ENCODE results near the gene HIVEP3.

Gene HIVEP3

GRCh38 chr1:41664861-41665640 lies 253.7 kb downstream of the HIVEP3 start:
- no peaks in the 10 kb centered on the region for H3K27me3 Mint-ChIP-seq (ENCODE audit: low read depth)
- H3K36me3 Mint-ChIP-seq (ENCODE audit: low read depth), result no peaks in the 10 kb centered on the region
- H3K4me1 Mint-ChIP-seq (ENCODE audit: low read depth), result peaks cover 72% of the 10 kb centered on the region
- no peak overlapping the region for H3K4me3 Mint-ChIP-seq
- H3K27ac Mint-ChIP-seq, result peak overlapping the region; percentile 51
- no peak for DNase-seq (ENCODE audit: low spot score)
- no peaks in the 10 kb centered on the region for H3K9me3 Mint-ChIP-seq

DNA sequence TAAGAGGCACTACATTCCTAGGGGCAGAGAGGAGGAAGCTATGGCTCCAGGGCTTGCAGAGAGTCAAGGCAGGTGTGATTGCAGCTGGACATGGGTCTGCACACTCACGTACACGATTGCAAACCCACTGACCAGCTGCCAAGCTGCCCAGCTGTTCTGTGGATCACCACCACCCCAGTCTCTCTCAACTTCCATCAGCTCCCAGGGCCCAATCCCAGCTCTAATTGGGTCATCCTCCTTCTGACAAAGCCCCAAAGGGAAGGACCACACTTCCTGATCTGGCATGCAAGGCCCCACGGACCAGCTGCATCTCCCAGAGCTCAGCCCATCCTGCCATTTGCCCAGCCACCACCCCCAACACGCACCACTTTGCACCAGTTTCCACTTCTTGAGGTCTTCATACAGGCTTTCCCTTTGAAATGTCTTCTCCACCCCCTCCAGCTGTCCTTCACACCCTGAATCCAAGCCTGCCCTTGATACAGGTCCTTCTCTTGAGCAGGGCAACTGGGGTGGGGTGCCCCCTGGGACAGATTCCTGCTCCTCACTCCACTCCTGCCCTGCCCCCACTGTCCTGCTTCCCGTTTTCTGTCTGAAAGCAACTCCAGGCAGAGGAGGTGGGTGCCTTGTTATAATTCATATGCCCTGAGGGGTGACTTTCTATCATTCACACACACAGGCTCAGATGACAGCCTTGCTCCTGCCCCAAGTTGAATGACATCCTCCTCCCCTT lies 254.9 kb downstream of the HIVEP3 start:
- H3K4me3 Mint-ChIP-seq, result peak overlapping the region; percentile 36
- H3K27ac Mint-ChIP-seq, result peak overlapping the region; percentile 65
- peaks cover 6% of the 10 kb centered on the region for H3K36me3 Mint-ChIP-seq (ENCODE audit: low read depth)
- DNase-seq (ENCODE audit: low spot score), result no peak
- peaks cover 73% of the 10 kb centered on the region for H3K4me1 Mint-ChIP-seq (ENCODE audit: low read depth)
- H3K9me3 Mint-ChIP-seq, result no peaks in the 10 kb centered on the region
- H3K27me3 Mint-ChIP-seq (ENCODE audit: low read depth), result no peaks in the 10 kb centered on the region

GRCh38 chr1:41662765-41663437 lies 255.8 kb downstream of the HIVEP3 start:
- DNase-seq (ENCODE audit: low spot score), result no peak
- peak overlapping the region; percentile 30 for H3K4me3 Mint-ChIP-seq

DNA sequence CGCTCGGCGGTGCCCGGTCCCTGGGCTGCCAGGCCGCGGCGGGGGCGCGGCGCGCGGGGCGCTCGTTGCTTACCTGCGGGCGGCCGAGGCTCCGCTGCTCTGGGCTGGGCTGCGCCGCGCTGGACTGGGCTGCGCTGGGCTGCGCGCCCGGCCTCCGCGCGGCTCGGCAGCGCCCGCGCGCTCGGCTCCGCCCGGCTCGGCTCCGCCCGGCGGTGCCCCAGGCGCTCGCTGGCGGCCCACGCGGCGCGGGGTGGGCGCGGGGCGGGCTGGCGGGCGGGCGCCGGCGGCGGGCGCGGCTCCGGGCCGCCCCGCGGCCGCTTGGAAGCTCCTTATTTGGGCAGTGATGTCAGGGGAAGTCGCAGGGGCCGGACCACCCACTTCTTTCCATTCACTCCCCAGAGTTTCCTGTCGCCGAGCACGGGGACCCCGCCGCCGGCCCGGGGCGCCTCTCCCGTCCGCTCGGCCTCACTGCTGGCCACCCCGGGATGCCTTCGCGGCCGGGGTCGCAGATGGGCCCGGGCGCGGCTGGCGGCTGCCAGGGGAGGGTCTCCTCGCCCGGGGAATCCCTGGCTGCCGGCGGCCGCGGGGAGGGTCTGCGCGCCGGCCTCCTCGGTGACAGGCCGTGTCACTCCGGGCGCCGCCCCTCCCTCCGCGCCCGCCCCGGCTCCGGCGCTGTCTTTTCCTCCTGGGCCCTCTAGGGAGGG lies 256.5 kb downstream of the HIVEP3 start:
- peak overlapping the region; percentile 47 for H3K4me3 Mint-ChIP-seq
- peaks cover 75% of the 10 kb centered on the region for H3K4me1 Mint-ChIP-seq (ENCODE audit: low read depth)
- peaks cover 8% of the 10 kb centered on the region for H3K36me3 Mint-ChIP-seq (ENCODE audit: low read depth)
- peak; percentile 82 for DNase-seq (ENCODE audit: low spot score)
- no peaks in the 10 kb centered on the region for H3K27me3 Mint-ChIP-seq (ENCODE audit: low read depth)
- H3K9me3 Mint-ChIP-seq, result no peaks in the 10 kb centered on the region
- H3K27ac Mint-ChIP-seq, result peak overlapping the region; percentile 37

More at GRCh38 chr1:41662765-41663437, 255.8 kb downstream of the HIVEP3 start:
- no peaks in the 10 kb centered on the region for H3K27me3 Mint-ChIP-seq (ENCODE audit: low read depth)
- H3K27ac Mint-ChIP-seq, result peak overlapping the region; percentile 65
- peaks cover 75% of the 10 kb centered on the region for H3K4me1 Mint-ChIP-seq (ENCODE audit: low read depth)
- peaks cover 6% of the 10 kb centered on the region for H3K36me3 Mint-ChIP-seq (ENCODE audit: low read depth)
- H3K9me3 Mint-ChIP-seq, result no peaks in the 10 kb centered on the region

GRCh38 chr1:41661428-41662060 lies 257.2 kb downstream of the HIVEP3 start:
- H3K27ac Mint-ChIP-seq, result peak overlapping the region; percentile 86
- peaks cover 75% of the 10 kb centered on the region for H3K4me1 Mint-ChIP-seq (ENCODE audit: low read depth)
- no peaks in the 10 kb centered on the region for H3K27me3 Mint-ChIP-seq (ENCODE audit: low read depth)
- no peaks in the 10 kb centered on the region for H3K9me3 Mint-ChIP-seq
- peak overlapping the region; percentile 95 for H3K4me3 Mint-ChIP-seq
- H3K36me3 Mint-ChIP-seq (ENCODE audit: low read depth), result peaks cover 10% of the 10 kb centered on the region
- DNase-seq (ENCODE audit: low spot score), result no peak

- peaks cover 75% of the 10 kb centered on the region for H3K4me1 Mint-ChIP-seq (ENCODE audit: low read depth)
- DNase-seq (ENCODE audit: low spot score), result no peak
- H3K27ac Mint-ChIP-seq, result peak overlapping the region; percentile 86
- no peaks in the 10 kb centered on the region for H3K9me3 Mint-ChIP-seq
- peaks cover 10% of the 10 kb centered on the region for H3K36me3 Mint-ChIP-seq (ENCODE audit: low read depth)
- no peaks in the 10 kb centered on the region for H3K27me3 Mint-ChIP-seq (ENCODE audit: low read depth)
- H3K4me3 Mint-ChIP-seq, result peak overlapping the region; percentile 95
Measured at GRCh38 chr1:41660570-41661427, 257.9 kb downstream of the HIVEP3 start.

GRCh38 chr1:41659903-41660302 lies 258.8 kb downstream of the HIVEP3 start:
- DNase-seq (ENCODE audit: low spot score), result no peak
- H3K36me3 Mint-ChIP-seq (ENCODE audit: low read depth), result peaks cover 12% of the 10 kb centered on the region
- peak overlapping the region; percentile 28 for H3K27ac Mint-ChIP-seq
- no peaks in the 10 kb centered on the region for H3K9me3 Mint-ChIP-seq
- H3K4me3 Mint-ChIP-seq, result peak overlapping the region; percentile 95
- no peaks in the 10 kb centered on the region for H3K27me3 Mint-ChIP-seq (ENCODE audit: low read depth)
- H3K4me1 Mint-ChIP-seq (ENCODE audit: low read depth), result peaks cover 71% of the 10 kb centered on the region

DNA sequence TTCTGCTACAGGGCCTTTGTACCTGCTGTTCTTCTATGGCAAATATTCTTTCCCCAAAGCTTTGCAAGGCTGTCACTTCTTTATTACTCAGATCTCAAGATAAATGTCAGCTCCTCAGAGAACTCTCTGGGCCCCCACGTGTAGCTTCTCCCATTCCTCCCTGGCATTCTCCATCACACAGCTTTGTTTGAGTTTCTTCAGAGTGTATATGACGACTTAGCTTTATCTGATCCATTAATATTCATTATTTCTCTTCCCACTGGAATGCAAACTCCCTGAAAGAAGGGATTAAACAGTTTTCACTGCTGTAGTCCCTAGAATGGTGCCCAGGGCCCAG lies 259.6 kb downstream of the HIVEP3 start:
- H3K4me1 Mint-ChIP-seq (ENCODE audit: low read depth), result peaks cover 72% of the 10 kb centered on the region
- no peaks in the 10 kb centered on the region for H3K9me3 Mint-ChIP-seq
- H3K4me3 Mint-ChIP-seq, result peak overlapping the region; percentile 95
- H3K27ac Mint-ChIP-seq, result no peak overlapping the region
- no peaks in the 10 kb centered on the region for H3K27me3 Mint-ChIP-seq (ENCODE audit: low read depth)
- no peak for DNase-seq (ENCODE audit: low spot score)
- peaks cover 12% of the 10 kb centered on the region for H3K36me3 Mint-ChIP-seq (ENCODE audit: low read depth)

DNA sequence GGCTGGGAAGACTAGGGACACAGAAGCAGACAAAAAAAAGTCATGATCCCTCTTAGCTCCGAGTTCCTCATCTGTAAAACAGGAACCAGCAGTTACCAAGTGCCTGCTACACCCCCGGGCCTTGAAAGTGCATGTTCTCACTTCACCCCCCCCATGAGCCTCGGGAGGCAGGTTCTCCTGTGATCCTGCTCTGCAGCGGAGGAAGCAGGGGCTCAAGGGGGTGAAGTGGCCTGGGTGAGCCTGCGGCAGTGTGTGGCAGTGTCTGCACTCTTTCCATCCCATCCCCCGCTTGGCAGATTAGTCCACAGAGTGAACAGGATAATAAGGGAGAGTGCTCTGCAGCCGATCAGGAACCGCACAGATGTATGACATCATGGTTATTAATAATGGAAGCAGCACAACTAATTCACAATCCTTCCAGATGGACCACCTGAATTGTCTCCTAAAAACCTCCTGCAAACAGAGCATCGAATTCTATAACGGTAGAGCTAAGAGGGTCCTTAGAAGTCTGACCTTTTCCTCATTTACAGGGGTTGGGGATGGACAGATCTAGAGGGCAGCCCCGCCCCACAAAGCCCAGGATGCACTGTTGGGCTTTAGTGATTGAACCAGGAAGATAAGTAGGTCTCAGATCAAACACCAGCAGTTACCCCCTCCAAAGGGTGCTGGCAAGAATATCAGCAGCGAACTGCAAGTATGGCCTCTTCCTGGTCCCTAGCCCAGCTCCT lies 260.1 kb downstream of the HIVEP3 start:
- no peaks in the 10 kb centered on the region for H3K27me3 Mint-ChIP-seq (ENCODE audit: low read depth)
- peak overlapping the region; percentile 37 for H3K27ac Mint-ChIP-seq
- peaks cover 71% of the 10 kb centered on the region for H3K4me1 Mint-ChIP-seq (ENCODE audit: low read depth)
- peak overlapping the region; percentile 95 for H3K4me3 Mint-ChIP-seq
- peaks cover 12% of the 10 kb centered on the region for H3K36me3 Mint-ChIP-seq (ENCODE audit: low read depth)
- DNase-seq (ENCODE audit: low spot score), result no peak
- no peaks in the 10 kb centered on the region for H3K9me3 Mint-ChIP-seq

- peak overlapping the region; percentile 71 for H3K27ac Mint-ChIP-seq
- peak overlapping the region; percentile 95 for H3K4me3 Mint-ChIP-seq
- DNase-seq (ENCODE audit: low spot score), result no peak
- no peaks in the 10 kb centered on the region for H3K9me3 Mint-ChIP-seq
- peaks cover 74% of the 10 kb centered on the region for H3K4me1 Mint-ChIP-seq (ENCODE audit: low read depth)
- no peaks in the 10 kb centered on the region for H3K27me3 Mint-ChIP-seq (ENCODE audit: low read depth)
- peaks cover 12% of the 10 kb centered on the region for H3K36me3 Mint-ChIP-seq (ENCODE audit: low read depth)
Measured at GRCh38 chr1:41657679-41658295, 260.9 kb downstream of the HIVEP3 start.

GRCh38 chr1:41656825-41657500 lies 261.8 kb downstream of the HIVEP3 start:
- Mint-ChIP-seq H3K9me3 (no peaks in the 10 kb centered on the region), H3K4me3 (peak overlapping the region; percentile 36), H3K27ac (peak overlapping the region; percentile 69), H3K4me1 (ENCODE audit: low read depth) (peaks cover 78% of the 10 kb centered on the region), H3K27me3 (ENCODE audit: low read depth) (no peaks in the 10 kb centered on the region), H3K36me3 (ENCODE audit: low read depth) (peaks cover 12% of the 10 kb centered on the region)
- DNase-seq (ENCODE audit: low spot score), result no peak

Data from T-helper 2 cell treated with Interferon-gamma antibody and Interleukin-4, amounts not matched to agents 5 μg/mL and 100 μg/mL, for 36 hours (primary cell).